ELR (cell line): ENCODE data around the gene CERS2.

Experiments
- DNase-seq: peaks from one replicate; pipeline ENCODE4 v3.0.0-alpha.2; 2015; ENCODE audit warnings: low read depth

The CERS2 gene

DNA sequence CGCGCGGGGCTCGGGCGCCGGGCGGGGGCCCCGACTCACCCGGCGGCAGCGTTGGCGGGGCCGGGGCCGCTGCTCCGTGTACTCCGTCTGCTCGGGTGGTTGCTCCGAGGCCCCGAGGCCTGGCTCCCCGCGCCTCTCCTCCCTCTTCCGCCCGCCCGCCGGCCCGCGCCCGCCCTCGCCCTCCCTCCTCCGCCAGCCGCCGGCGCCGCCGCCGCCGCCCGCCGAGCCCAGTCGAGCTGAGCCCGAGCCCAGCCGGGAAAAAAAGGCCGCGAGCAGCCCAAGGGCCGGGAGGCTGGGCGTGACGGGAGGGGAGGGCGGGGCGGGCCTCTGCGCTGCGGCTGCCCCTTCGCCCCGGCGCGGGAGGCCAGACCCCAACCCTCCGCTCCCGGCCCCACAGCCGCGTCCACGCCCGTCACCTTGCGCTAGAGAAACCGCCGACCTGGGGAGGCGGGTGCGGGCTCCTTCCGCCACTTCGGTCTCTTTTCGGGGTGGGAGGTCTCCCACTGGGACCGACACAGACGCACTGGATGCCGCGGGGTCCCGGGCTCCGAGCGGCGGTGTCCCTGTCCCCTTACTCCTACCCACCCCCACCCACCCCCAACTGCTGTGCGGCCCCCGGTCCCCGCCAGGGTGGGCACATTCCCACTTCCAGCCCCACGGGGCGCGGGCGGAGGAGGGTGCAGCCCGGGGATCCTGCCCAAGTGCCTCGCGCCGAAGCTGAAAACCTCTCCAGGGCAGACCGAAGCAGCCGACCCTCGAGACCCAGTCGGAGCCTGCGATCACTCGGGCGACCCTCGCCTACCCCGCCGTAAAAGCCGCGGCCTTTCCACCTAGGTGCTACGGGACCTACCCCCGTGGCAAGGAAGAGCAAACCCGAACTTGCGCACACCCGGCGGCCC, at the start of gene CERS2:
CERS2 (minus strand) TSS at position 256 of the 899 bp plus-strand sequence. CDS start 5,745 bp downstream, outside the sequence.
- peak; percentile 87 for DNase-seq

DNA sequence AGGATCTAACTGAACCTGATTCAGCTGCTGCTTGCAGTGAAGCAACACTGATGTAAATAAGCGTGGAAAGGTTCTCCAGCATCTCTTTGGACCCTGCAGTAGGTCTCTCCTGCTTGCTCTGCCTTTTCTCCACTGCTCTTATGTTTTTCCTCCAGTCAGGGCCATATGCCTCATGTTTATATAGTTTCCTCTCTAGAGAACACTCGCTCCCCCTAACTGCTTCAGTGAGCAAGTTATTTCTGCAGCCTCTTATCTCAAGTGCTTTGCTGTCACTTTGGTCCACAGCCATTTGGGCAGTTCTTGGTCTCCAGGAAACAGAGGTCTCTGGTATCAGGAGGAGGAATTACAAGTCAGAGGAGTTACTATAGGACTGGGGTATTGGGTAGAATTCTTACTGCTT, 38.9 kb upstream of the CERS2 start:
- DNase-seq: no peak

DNA sequence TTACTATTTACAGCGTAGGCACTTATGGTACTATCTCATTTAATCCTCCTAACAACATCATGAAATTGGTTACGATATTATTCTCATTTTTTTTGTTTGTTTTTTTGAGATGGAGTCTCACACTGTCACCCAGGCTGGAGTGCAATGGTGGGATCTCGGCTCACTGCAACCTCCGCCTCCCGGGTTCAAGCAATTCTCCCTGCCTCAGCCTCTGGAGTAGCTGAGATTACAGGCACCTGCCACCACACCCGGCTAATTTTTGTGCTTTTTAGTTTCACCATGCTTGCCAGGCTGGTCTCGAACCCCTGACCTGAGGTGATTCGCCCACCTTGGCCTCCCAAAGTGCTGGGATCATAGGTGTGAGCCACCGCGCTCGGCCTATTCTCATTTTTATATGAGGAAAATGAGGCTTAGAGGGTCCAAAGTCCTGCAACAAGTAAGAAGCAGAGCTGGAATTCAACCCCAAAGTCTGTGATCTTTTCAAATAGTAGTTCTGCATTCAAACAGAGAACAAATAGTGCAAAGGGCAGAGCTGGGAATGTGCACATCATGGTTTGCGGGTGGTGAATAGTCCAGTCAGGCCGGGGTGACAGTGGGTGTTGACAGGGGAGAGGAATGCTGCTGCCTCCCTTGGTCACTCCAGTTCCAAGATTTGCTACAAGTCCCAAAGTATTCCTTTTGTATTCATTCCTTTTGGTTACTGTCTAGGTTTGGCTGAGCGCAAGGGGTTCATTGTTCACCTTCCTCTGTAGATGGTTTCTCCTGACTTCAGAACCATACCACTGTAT, 38.2 kb upstream of the CERS2 start:
- DNase-seq: no peak

- DNase-seq: peak; percentile 32
Measured at GRCh38 chr1:151011154-151011850, 36.7 kb upstream of the CERS2 start.

DNA sequence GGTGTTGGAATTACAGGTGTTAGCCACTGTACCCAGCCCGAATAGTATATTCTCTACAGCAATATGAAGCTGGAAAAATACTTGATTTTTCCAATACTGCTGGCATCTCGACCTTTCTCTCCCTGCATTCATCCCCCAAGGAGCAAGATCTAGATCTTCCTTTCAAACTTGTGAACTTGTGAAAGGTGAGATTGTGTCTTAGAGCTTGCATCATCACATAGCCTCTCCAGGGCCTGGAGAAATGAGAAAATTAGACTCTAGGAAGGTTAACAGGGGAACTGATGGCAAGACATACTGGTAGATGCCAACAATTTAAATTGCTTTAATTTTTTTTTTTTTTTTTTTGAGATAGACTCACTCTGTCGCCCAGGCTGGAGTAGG, 35.7 kb upstream of the CERS2 start:
- no peak for DNase-seq

- no peak for DNase-seq
Measured at GRCh38 chr1:151009674-151010345, 35.2 kb upstream of the CERS2 start.

- peak; percentile 69 for DNase-seq
Measured at GRCh38 chr1:151009206-151009587, 34.6 kb upstream of the CERS2 start.

GRCh38 chr1:151008244-151009205, 33.9 kb upstream of the CERS2 start, which contains the start of gene PRUNE1:
PRUNE1 (plus strand) TSS chr1:151008449; CDS start chr1:151008633, 184 bp downstream.
- DNase-seq: peak; percentile 99

DNA sequence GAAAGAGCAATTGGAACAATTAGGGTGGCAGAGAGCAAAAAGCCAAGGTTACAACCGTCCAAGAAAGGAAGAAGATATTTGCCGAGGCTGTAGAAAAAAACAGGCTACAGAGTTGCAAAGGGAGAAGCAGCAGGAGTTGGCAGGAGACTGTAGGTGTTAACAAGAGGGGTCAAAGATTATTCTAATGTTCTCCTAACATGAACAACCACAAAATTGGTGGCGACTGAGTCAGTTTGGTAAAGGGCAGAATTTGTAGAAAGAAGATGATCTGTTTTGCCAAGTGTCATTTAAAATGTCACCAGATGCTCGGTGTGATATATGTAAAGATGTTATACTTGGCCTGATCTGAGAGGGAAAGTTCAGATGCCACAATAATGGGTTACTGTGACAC, 33.2 kb upstream of the CERS2 start:
- DNase-seq: no peak

- peak; percentile 92 for DNase-seq
Measured at GRCh38 chr1:151006327-151007052, 31.9 kb upstream of the CERS2 start, which contains the start of gene MINDY1. MINDY1 (minus strand) TSS chr1:151006902; CDS start chr1:151002617, 4,285 bp downstream.

DNA sequence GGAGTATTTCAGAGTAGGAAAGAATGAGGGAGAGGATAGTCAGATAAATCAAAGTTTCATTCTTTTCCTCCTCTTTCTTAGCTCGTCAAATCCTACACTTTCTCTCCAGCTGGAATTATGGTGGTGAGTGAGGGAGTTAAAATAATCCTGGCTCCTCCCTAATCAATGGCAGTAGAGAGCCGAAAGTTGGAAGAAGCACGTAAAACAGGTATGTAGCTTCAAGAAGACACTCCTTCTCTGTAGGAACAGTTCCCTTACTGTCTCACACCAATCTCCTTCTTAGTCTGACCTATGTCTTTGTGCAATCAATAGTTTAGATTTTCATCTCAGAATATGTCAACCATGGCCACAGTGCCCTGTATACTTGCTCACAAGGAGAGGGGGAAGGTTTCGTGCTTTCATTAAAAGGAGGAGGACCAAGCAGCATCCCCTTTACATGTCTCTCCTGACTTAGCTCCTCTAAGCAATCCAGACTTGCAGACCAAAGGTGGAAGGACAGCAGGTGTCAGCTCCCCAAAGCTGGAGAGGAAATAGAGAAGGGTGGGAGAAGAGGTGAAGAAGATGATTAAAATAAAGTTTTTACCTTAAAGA, 31.2 kb upstream of the CERS2 start:
- no peak for DNase-seq

DNA sequence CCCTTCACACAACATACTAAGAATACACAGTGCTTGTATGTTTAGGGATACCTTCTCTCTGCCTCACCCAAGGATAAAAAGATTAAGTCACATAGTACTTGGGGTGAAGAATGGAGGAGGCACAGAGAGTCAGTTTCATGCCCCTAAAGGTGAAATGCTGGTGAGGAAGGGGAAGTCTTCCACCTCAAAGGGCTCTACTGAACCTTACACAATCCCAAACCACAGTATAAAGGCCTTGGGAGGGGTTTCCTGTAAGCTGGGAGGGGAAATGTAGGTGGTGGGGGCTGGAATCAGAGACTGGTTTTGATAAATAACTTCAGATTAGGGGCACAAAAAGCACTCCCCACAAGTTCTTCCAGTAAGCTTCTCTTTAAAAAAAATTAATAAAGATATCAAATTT, 28.5 kb upstream of the CERS2 start:
- DNase-seq: no peak

DNA sequence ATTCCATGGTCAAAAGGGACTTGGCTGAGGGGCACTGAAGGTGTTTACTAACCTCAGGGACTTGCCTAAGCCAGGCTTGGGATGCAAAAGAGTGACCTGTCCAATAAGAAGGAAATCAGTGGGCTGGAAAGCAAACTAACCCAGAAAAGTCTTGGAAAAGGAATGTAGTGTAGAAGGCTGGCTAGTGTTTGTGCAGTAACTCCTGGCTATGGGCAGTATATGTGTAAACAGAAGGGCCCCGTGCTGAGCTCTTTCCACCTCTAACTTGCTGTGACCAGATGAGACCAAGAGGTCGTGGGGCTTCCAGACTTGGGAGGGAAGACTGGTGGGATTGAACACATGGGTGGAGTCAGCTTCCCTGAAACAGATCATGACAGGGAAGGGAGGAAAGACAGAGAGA, 28.0 kb upstream of the CERS2 start:
- no peak for DNase-seq

GRCh38 chr1:151002051-151002450, 27.4 kb upstream of the CERS2 start:
- DNase-seq: no peak

DNA sequence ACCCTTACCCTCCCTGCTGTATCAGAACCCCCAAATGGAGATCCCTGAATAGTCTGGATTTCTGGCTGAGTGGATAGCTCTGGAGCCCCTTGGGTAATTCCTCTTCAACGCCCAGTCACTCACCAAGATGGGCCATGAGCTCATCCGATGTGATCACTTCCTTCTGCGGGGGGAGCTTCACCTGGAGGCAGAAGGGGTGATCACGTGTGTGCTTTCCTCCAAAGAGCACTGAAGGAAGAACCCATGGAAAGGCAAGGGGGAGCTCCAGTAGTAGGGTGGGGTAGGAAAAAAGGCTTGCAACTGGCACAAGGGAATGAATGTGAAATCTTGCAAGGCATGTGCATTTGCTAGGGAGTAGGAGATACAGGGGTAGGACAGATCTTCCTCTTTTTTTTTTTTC, 27.0 kb upstream of the CERS2 start:
- DNase-seq: peak; percentile 60

GRCh38 chr1:151000408-151000807, 25.8 kb upstream of the CERS2 start:
- no peak for DNase-seq

DNA sequence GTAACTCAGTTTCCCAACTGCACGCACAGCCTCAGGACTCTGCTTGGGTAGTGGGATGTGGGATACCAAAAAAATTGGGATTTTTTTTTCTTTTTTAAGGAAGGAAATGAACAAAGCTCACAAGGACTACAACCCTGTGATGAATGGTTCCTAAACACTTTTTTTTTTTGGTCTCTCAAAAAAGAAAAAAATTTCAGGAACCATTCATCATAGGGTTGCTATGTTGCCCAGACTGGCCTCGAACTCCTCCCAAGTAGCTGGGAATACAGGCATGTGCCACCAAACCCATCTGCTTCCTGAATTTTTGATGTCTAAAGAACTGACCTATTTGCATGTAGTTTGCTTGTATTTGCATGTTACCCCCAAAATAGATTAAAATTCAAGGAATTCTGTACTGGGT, 25.3 kb upstream of the CERS2 start:
- DNase-seq: peak; percentile 35

DNA sequence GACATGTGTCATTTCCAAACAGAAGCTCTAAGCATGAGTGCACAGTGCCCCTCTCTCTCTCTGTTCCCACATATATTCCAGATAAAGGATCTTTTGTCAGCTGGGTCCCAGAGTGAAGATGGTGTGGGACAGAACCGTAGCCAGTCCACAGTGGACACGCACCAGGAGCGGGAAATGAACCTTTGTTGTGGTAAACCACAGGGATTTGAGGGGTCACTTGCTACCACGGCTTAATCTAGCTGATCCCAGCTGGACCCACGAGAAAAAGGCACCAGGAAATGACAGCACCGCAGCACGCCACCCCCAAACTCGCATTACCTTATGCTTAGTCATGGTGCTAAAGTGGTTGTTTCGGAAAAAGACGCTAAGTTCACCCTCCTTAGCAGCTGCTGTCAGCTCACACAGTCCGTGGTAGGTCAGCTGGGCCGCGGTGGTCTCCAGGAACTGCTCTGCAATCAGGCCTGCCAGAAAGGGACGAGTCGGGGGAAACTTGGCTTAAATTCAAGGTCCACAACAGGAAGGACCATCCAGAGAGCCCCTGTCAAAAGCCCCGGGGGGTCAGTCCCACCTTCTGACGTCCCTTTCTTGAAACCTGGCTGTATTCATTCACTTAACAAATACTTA, 24.5 kb upstream of the CERS2 start:
- DNase-seq: peak; percentile 92

- no peak for DNase-seq
Measured at GRCh38 chr1:150997949-150998348, 23.3 kb upstream of the CERS2 start.
